Measurements from ENCODE around the gene PAIP1.

DNA sequence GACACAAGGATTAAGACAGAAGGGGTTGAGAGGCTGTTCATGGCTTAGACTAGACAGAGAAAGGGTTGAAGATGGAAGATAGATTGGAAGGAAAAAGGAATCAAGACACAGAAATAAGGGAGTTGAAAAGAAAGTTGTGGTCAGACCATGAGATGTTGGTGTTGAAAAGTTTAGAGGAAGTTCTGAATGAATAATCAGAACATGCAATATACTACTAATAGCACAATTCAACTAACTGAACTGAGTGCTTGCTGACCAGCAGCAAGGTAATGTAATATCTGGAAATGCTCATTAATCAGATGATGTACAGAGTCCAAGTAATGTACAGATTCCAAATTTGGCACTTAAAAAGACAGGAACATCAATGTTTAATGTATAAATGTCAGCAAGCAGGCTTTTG lies 35.5 kb upstream of the PAIP1 start:
- TF ChIP-seq, protein P1, sequence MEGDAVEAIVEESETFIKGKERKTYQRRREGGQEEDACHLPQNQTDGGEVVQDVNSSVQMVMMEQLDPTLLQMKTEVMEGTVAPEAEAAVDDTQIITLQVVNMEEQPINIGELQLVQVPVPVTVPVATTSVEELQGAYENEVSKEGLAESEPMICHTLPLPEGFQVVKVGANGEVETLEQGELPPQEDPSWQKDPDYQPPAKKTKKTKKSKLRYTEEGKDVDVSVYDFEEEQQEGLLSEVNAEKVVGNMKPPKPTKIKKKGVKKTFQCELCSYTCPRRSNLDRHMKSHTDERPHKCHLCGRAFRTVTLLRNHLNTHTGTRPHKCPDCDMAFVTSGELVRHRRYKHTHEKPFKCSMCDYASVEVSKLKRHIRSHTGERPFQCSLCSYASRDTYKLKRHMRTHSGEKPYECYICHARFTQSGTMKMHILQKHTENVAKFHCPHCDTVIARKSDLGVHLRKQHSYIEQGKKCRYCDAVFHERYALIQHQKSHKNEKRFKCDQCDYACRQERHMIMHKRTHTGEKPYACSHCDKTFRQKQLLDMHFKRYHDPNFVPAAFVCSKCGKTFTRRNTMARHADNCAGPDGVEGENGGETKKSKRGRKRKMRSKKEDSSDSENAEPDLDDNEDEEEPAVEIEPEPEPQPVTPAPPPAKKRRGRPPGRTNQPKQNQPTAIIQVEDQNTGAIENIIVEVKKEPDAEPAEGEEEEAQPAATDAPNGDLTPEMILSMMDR (conservative IDR thresholded peaks at IDR 0.05 in 1 of 2, IDR thresholded peaks at IDR 0.05 in 1 of 2; ENCODE audit: extremely low read depth in 1 of 2, insufficient read depth in 1 of 2, low read depth in 1 of 2, low read length in 2 of 2) = no peak
- TF ChIP-seq EZH2 (IDR thresholded peaks at IDR 0.05; ENCODE audit: borderline replicate concordance, low read length) = no peak
